H9 (cell line): ENCODE measurements around the gene NRG3. TPM values are rescaled to one million over a fixed set of nuclear protein-coding genes. Genes with fewer than 3 reads are reported as not detected.

Experiments
- DNase-seq: peaks from one replicate; pipeline ENCODE4 v3.0.0-alpha.2; 2017
- H2AFZ ChIP-seq: one replicate; pipeline ENCODE4 v1.6.1; 2013; ENCODE audit warnings: mild to moderate bottlenecking, low read length, control low read depth, moderate library complexity
- H2AK5ac ChIP-seq: 2 replicates; pipeline ENCODE4 v1.6.1; 2013; ENCODE audit warnings: low read length, control low read depth, mixed read lengths; ENCODE audit not compliant: insufficient read length
- H2BK120ac ChIP-seq: one replicate; pipeline ENCODE4 v1.6.1; 2013; ENCODE audit warnings: low read depth, mild to moderate bottlenecking, low read length, control low read depth, inconsistent platforms; ENCODE audit not compliant: poor library complexity, severe bottlenecking
- H2BK12ac ChIP-seq: 2 replicates; pipeline ENCODE4 v1.6.1; 2013; ENCODE audit warnings: low read length, control low read depth, mixed read lengths, low read depth; ENCODE audit not compliant: insufficient read length
- H2BK15ac ChIP-seq: 2 replicates; pipeline ENCODE4 v1.6.1; 2013; ENCODE audit warnings: low read depth, low read length, control low read depth
- H2BK20ac ChIP-seq: one replicate; pipeline ENCODE4 v1.6.1; 2013; ENCODE audit warnings: low read depth, mild to moderate bottlenecking, low read length, control low read depth, inconsistent platforms; ENCODE audit not compliant: poor library complexity, severe bottlenecking
- H2BK5ac ChIP-seq: 2 replicates; pipeline ENCODE4 v1.6.1; 2013; ENCODE audit warnings: low read length, control low read depth, mixed read lengths; ENCODE audit not compliant: insufficient read length
- H3K14ac ChIP-seq: 2 replicates; pipeline ENCODE4 v1.6.1; 2013; ENCODE audit warnings: low read length, control low read depth; ENCODE audit not compliant: insufficient read depth
- H3K18ac ChIP-seq: 2 replicates; pipeline ENCODE4 v1.6.1; 2013; ENCODE audit warnings: low read depth, mild to moderate bottlenecking, mixed read lengths, low read length, control low read depth; ENCODE audit not compliant: insufficient read length
- H3K23ac ChIP-seq: 2 replicates; pipeline ENCODE4 v1.6.1; 2013; ENCODE audit warnings: low read length, control low read depth, mixed read lengths, low read depth; ENCODE audit not compliant: insufficient read length
- H3K23me2 ChIP-seq: 2 replicates; pipeline ENCODE4 v1.6.1; 2013; ENCODE audit warnings: low read depth, mild to moderate bottlenecking, mixed read lengths, low read length, control low read depth; ENCODE audit not compliant: insufficient read length, poor library complexity, severe bottlenecking
- H3K27ac ChIP-seq: 2 replicates; pipeline ENCODE4 v1.5.1; 2013; ENCODE audit warnings: low read length, control low read depth, mixed read lengths, low read depth; ENCODE audit not compliant: insufficient read length
- H3K27me3 ChIP-seq: 2 replicates; pipeline ENCODE4 v1.6.1; 2013; ENCODE audit warnings: low read length, control low read depth, inconsistent platforms; ENCODE audit not compliant: insufficient read depth
- H3K4ac ChIP-seq: 2 replicates; pipeline ENCODE4 v1.6.1; 2013; ENCODE audit warnings: low read depth, mild to moderate bottlenecking, control low read depth, inconsistent platforms, low read length, moderate library complexity
- H3K4me1 ChIP-seq: 2 replicates; pipeline ENCODE4 v1.6.1; 2013; ENCODE audit warnings: low read length, control low read depth, inconsistent platforms; ENCODE audit not compliant: insufficient read depth
- H3K4me2 ChIP-seq: 2 replicates; pipeline ENCODE4 v1.6.1; 2013; ENCODE audit warnings: low read length, control low read depth, mixed read lengths; ENCODE audit not compliant: insufficient read length, insufficient read depth
- H3K56ac ChIP-seq: 2 replicates; pipeline ENCODE4 v1.6.1; 2013; ENCODE audit warnings: low read depth, mild to moderate bottlenecking, mixed read lengths, low read length, control low read depth; ENCODE audit not compliant: insufficient read length
- H3K79me1 ChIP-seq: 2 replicates; pipeline ENCODE4 v1.6.1; 2013; ENCODE audit warnings: low read depth, mild to moderate bottlenecking, moderate library complexity, low read length, control low read depth, inconsistent platforms; ENCODE audit not compliant: insufficient read depth, poor library complexity, severe bottlenecking
- H3K79me2 ChIP-seq: 2 replicates; pipeline ENCODE4 v1.6.1; 2013; ENCODE audit warnings: low read length, control low read depth, inconsistent platforms; ENCODE audit not compliant: insufficient read depth
- H3K9ac ChIP-seq: 2 replicates; pipeline ENCODE4 v1.6.1; 2013; ENCODE audit warnings: low read length, control low read depth, mixed read lengths; ENCODE audit not compliant: insufficient read length; ENCODE audit errors: extremely low read depth
- H3K9me3 ChIP-seq: one replicate; pipeline ENCODE4 v1.6.1; 2013; ENCODE audit warnings: low read depth, low read length, inconsistent platforms; ENCODE audit not compliant: control insufficient read depth
- H3T11ph ChIP-seq: one replicate; pipeline ENCODE4 v1.6.1; 2013; ENCODE audit warnings: mild to moderate bottlenecking, low read length, control low read depth, inconsistent platforms
- H4K20me1 ChIP-seq: one replicate; pipeline ENCODE4 v1.6.1; 2013; ENCODE audit not compliant: control insufficient read depth, insufficient read length, insufficient read depth
- H4K5ac ChIP-seq: 2 replicates; pipeline ENCODE4 v1.6.1; 2013; ENCODE audit warnings: low read depth, mild to moderate bottlenecking, mixed read lengths, low read length, control low read depth; ENCODE audit not compliant: insufficient read length
- H4K8ac ChIP-seq: replicated peaks from 2 replicates; pipeline ENCODE4 v1.6.1; 2013; ENCODE audit warnings: low read length, control low read depth, mixed read lengths, low read depth; ENCODE audit not compliant: insufficient read length
- H4K91ac ChIP-seq: 2 replicates; pipeline ENCODE4 v1.6.1; 2013; ENCODE audit warnings: low read depth, mild to moderate bottlenecking, moderate library complexity, mixed read lengths, low read length, control low read depth; ENCODE audit not compliant: insufficient read length
- H3K27ac Mint-ChIP-seq, 3 experiments: 2 replicates in 2 of 3; 3 replicates in 1 of 3; pipeline ENCODE4 v1.8.0; 2020 to 2021; ENCODE audit warnings: mixed read lengths in 3 of 3, mild to moderate bottlenecking in 1 of 3, moderate library complexity in 1 of 3
- H3K27me3 Mint-ChIP-seq: 2 replicates; pipeline ENCODE4 v1.8.0; 2021; ENCODE audit warnings: low read depth, mild to moderate bottlenecking, moderate library complexity, mixed read lengths
- H3K36me3 Mint-ChIP-seq, 3 experiments: 2 replicates in 2 of 3; 3 replicates in 1 of 3; pipeline ENCODE4 v1.8.0; 2020 to 2021; ENCODE audit warnings: low read depth in 3 of 3, mixed read lengths in 3 of 3; ENCODE audit not compliant: insufficient read depth in 1 of 3
- H3K4me1 Mint-ChIP-seq, 2 experiments: 2 replicates each; pipeline ENCODE4 v1.8.0; 2020; ENCODE audit warnings: mixed read lengths in 2 of 2
- H3K4me3 Mint-ChIP-seq, 2 experiments: 2 replicates in 1 of 2; 3 replicates in 1 of 2; pipeline ENCODE4 v1.8.0; 2020 to 2021; ENCODE audit warnings: mild to moderate bottlenecking in 2 of 2, mixed read lengths in 2 of 2, moderate library complexity in 1 of 2
- H3K9me3 Mint-ChIP-seq, 2 experiments: 2 replicates in 1 of 2; 3 replicates in 1 of 2; pipeline ENCODE4 v1.8.0; 2020; ENCODE audit warnings: mild to moderate bottlenecking in 2 of 2, mixed read lengths in 2 of 2, moderate library complexity in 1 of 2
- CTCF ChIP-seq: fragments of 200-600 bp; sonication (generic); conservative IDR thresholded peaks from 3 replicates; pipeline ENCODE4 v1.8.0; 2021; ENCODE audit warnings: antibody characterized with exemption, mild to moderate bottlenecking
- WGBS: extraction: QIAGEN DNeasy Blood & Tissue Kit; methylation state at CpG from one replicate; pipeline ENCODE4 v1.1.7; 2013; ENCODE audit warnings: missing lambda C conversion rate, low lambda C conversion rate, mixed read lengths; ENCODE audit not compliant: insufficient read length; ENCODE audit errors: extremely low coverage; 5-methylcytosine and 5-hydroxymethylcytosine counted together
- total RNA-seq: library from RNA; stranded (reverse); gene quantifications from 2 replicates; pipeline ENCODE4 v1.2.1, GENCODE V29; 2021

The NRG3 gene
- total RNA-seq, 1 experiment from 2014 or later: 1.6 TPM

- no peak overlapping the region for H2BK5ac ChIP-seq
- H3K27ac ChIP-seq: no peak overlapping the region
- H3K23ac ChIP-seq: no peak overlapping the region
- H2AK5ac ChIP-seq: no peak overlapping the region
- H3K79me2 ChIP-seq: no peaks in the 10 kb centered on the region
- no peaks in the 10 kb centered on the region for H3K23me2 ChIP-seq
- H3K27me3 ChIP-seq: no peaks in the 10 kb centered on the region
- H2AFZ ChIP-seq: no peak overlapping the region
- H3K4me2 ChIP-seq: no peak overlapping the region
- DNase-seq: no peak
- peaks cover 2% of the 10 kb centered on the region; the same call in 1 of the 2 replicates for H3K4me1 ChIP-seq
- H2BK15ac ChIP-seq: no peak overlapping the region
- no peak overlapping the region for H2BK120ac ChIP-seq
- H3K14ac ChIP-seq: no peak overlapping the region
- TF ChIP-seq CTCF: no peak
- Mint-ChIP-seq H3K9me3 (no peaks in the 10 kb centered on the region), H3K4me1 (peaks cover 18 to 32% of the 10 kb centered on the region in 2 experiments), H3K4me3 (no peak overlapping the region), H3K27me3 (no peaks in the 10 kb centered on the region), H3K27ac (no peak overlapping the region), H3K36me3 (peaks cover 0 to 2% (median 0%) of the 10 kb centered on the region in 3 experiments; a peak in 1 of 7 replicates)
- no peak overlapping the region for H3K18ac ChIP-seq
- no peaks in the 10 kb centered on the region for H3K9me3 ChIP-seq
- H4K91ac ChIP-seq: no peak overlapping the region
- no peak overlapping the region for H3K56ac ChIP-seq
- no peaks in the 10 kb centered on the region for H3K79me1 ChIP-seq
- no peak overlapping the region for H4K8ac ChIP-seq
- no CpG with 5 or more reads among the region's 2 CpGs for whole genome bisulfite sequencing
- no peak overlapping the region for H2BK12ac ChIP-seq
- H4K5ac ChIP-seq: no peak overlapping the region
- H3T11ph ChIP-seq: no peak overlapping the region
- H3K9ac ChIP-seq: no peak overlapping the region
- no peak overlapping the region for H2BK20ac ChIP-seq
- no peak overlapping the region for H3K4ac ChIP-seq
- no peaks in the 10 kb centered on the region for H4K20me1 ChIP-seq
Observed at GRCh38 chr10:81915504-81915897, 40.5 kb downstream of the NRG3 start.
